Pancreas (tissue), 10 donors: ENCODE data around the gene E2F2. TPM values are rescaled to one million over a fixed set of nuclear protein-coding genes. Genes with fewer than 3 reads are reported as not detected.

Experiments
- ATAC-seq, 4 donors: fragments of 200-7000 bp; cut with Tn5 transposase; one replicate each; pipeline versions ENCODE4 v1.8.0 to v1.9.1; 2020; ENCODE audit warnings: mild to moderate bottlenecking in 4 of 4, moderate library complexity in 4 of 4
- DNase-seq, 6 donors: peaks; one replicate each; pipeline ENCODE4 v3.0.0-alpha.2; 2020
- FAIRE-seq: peaks from 2 replicates; lab custom pipeline; 2012; peaks lifted over from hg19 to GRCh38; lab: Jason Lieb, UNC
- H3K27ac ChIP-seq, 4 donors: fragments of 200-600 bp; sonication (generic); 1 replicate in 3 of 4; 2 replicates in 1 of 4; pipeline versions ENCODE4 v1.5.0 to v1.8.0; 2020
- H3K27me3 ChIP-seq, 4 donors: fragments of 200-600 bp; one replicate each; pipeline ENCODE4 v1.8.0; 2021
- H3K36me3 ChIP-seq, 3 donors: fragments of 200-600 bp; sonication (generic) in 1 of 3; one replicate each; pipeline versions ENCODE4 v1.5.0 to v1.8.0; 2020 to 2021
- H3K4me1 ChIP-seq, 3 donors: fragments of 200-600 bp; one replicate each; pipeline ENCODE4 v1.8.0; 2021
- H3K4me3 ChIP-seq, 4 donors: fragments of 200-600 bp; sonication (generic) in 2 of 4; one replicate each; pipeline versions ENCODE4 v1.5.0 to v1.8.0; 2020 to 2021
- H3K9me3 ChIP-seq, 4 donors: fragments of 200-600 bp; one replicate each; pipeline ENCODE4 v1.8.0; 2021
- WGBS, 2 donors: extraction: QIAGEN DNeasy Blood & Tissue Kit; methylation state at CpG; one replicate each; pipeline ENCODE4 v1.1.7; 2013; 5-methylcytosine and 5-hydroxymethylcytosine counted together
- intact Hi-C, 3 donors: fragments of 100-400 bp; cut with DNase I; formaldehyde crosslinking; loops; one replicate each; pipeline versions ENCODE4 v1.11.1 to v1.14.2; 2022
- polyA plus RNA-seq, 2 donors: library from polyadenylated mRNA; stranded (reverse); fragments of 200-250 nt; gene quantifications; one replicate each; pipeline ENCODE4 v1.2.3, GENCODE V29; 2013
- total RNA-seq, 6 donors: library from RNA; stranded (reverse); fragmentation: NEBNext Ultra II Directional in 4 of 6; extraction: Animal tissue kit (Norgen Biotek cat#: 25700) in 4 of 6; gene quantifications; one replicate each; pipeline versions ENCODE4 v1.2.1 to v1.2.4, GENCODE V29; 2021 to 2023
- TF ChIP-seq, protein P1 (sequence below), 4 donors: fragments of 200-600 bp; sonication (generic) in 3 of 4; IDR thresholded peaks; one replicate each; pipeline versions ENCODE4 v1.5.0 to v1.8.0; 2021; ENCODE audit warnings: antibody characterized with exemption in 4 of 4
- donor health status: healthy with polysubstance abuse.
- donor health status: DM: no; HTN: no; CAD: no; lungs with moderate emphysema.
- donor health status: DM: no; HTN: no; CAD: no.
- donor health status: control.
- donor health status: control.
- donor health status: Bipolar disorder and iron deficiency.
- donor health status: DM: yes; HTN: yes; CAD: no.
- donor health status: DM: no; HTN: no; CAD: no.
- donor health status: DM: no; HTN: no; CAD: no.
- donor health status: DM: yes; HTN: yes; CAD: no.

E2F2 gene
- total and polyA plus RNA-seq, 8 donors = 0.04 to 0.40 (median 0.15) TPM; not detected in 2

DNA sequence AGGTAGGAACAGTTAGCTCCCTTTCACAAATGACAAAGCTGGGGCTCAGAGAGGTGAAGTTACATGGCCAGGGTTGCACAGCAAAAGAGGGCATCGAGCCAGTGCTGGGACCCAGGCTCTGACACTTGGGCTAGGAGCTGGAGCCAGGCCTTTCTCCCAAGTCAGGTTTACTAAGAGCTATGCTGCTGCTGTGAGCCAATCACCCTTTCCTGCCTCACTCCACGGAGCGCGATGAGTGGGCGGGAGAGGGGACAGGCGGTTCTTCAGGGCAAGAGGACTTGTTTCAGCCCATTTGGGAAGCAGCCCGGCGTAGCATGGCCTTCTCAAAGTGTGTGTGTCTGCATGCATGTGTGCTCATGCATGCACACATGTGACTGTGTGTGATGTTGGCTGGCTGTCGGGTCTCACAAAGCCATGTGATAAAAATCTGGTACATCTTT, 17.7 kb upstream of the E2F2 start:
- FAIRE-seq = no peak
- no peak overlapping the region for H3K27ac ChIP-seq
- intact Hi-C loops = loop anchor here in 1 of 3 donors (10.0 kb wide), 1 partner anchor 86 kb away; no protein-coding TSS in a partner anchor
- H3K27me3 ChIP-seq = no peaks in the 10 kb centered on the region
- H3K4me1 ChIP-seq = no peaks in the 10 kb centered on the region
- ATAC-seq = no peak
- no peak for DNase-seq
- TF ChIP-seq, protein P1, sequence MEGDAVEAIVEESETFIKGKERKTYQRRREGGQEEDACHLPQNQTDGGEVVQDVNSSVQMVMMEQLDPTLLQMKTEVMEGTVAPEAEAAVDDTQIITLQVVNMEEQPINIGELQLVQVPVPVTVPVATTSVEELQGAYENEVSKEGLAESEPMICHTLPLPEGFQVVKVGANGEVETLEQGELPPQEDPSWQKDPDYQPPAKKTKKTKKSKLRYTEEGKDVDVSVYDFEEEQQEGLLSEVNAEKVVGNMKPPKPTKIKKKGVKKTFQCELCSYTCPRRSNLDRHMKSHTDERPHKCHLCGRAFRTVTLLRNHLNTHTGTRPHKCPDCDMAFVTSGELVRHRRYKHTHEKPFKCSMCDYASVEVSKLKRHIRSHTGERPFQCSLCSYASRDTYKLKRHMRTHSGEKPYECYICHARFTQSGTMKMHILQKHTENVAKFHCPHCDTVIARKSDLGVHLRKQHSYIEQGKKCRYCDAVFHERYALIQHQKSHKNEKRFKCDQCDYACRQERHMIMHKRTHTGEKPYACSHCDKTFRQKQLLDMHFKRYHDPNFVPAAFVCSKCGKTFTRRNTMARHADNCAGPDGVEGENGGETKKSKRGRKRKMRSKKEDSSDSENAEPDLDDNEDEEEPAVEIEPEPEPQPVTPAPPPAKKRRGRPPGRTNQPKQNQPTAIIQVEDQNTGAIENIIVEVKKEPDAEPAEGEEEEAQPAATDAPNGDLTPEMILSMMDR (IDR thresholded peaks at IDR 0.05) = no peak
- H3K36me3 ChIP-seq = no peaks in the 10 kb centered on the region
- 80 to 81% methylated on average over 9 of the region's 9 CpGs for WGBS, 2 donors
- no peaks in the 10 kb centered on the region for H3K9me3 ChIP-seq
- no peak overlapping the region for H3K4me3 ChIP-seq

GRCh38 chr1:23546897-23547584, 16.0 kb upstream of the E2F2 start:
- no peak for FAIRE-seq
- Histone ChIP-seq H3K4me1 (no peaks in the 10 kb centered on the region), H3K4me3 (no peak overlapping the region), H3K36me3 (no peaks in the 10 kb centered on the region), H3K27me3 (no peaks in the 10 kb centered on the region), H3K9me3 (no peaks in the 10 kb centered on the region), H3K27ac (no peak overlapping the region)
- intact Hi-C loops = loop anchor here in 1 of 3 donors (10.0 kb wide), 1 partner anchor 88 kb away; no protein-coding TSS in a partner anchor
- no peak for ATAC-seq
- TF ChIP-seq, protein P1 (IDR thresholded peaks at IDR 0.05) = no peak
- no peak for DNase-seq
- WGBS, 2 donors = 59 to 60% methylated on average over 8 of the region's 8 CpGs

DNA sequence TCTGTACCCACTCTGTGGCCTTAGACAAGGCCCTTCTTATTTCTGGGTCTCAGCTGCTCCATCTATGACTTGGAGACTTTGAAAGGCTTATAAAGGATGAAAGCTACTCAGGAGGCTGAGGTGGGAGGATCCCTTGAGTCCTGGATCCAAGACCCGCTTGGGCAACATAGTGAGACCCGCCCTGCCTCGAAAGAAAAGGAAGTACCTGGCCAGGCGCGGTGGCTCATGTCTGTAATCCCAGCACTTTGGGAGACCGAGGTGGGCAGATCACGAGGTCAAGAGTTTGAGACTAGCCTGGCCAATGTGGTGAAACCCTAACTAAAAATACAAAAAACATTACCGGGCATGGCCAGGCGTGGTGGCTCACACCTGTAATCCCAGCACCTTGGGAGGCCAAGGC, 14.8 kb upstream of the E2F2 start:
- Histone ChIP-seq H3K9me3 (no peaks in the 10 kb centered on the region), H3K4me3 (no peak overlapping the region), H3K27me3 (no peaks in the 10 kb centered on the region), H3K4me1 (no peaks in the 10 kb centered on the region), H3K36me3 (no peaks in the 10 kb centered on the region), H3K27ac (no peak overlapping the region)
- ATAC-seq (no peak), FAIRE-seq (no peak), DNase-seq (no peak)
- TF ChIP-seq, protein P1 (IDR thresholded peaks at IDR 0.05) = no peak
- intact Hi-C loops = loop anchor here (2.0 to 10.0 kb wide), 3 partner anchors 89 to 91 kb away; no protein-coding TSS in a partner anchor
- 92 to 93% methylated on average over 9 of the region's 9 CpGs for WGBS, 2 donors

GRCh38 chr1:23544444-23545389, 13.7 kb upstream of the E2F2 start:
- TF ChIP-seq, protein P1 (IDR thresholded peaks at IDR 0.05) = peak; percentile 68 to 81 (median 78)
- FAIRE-seq (no peak), ATAC-seq (peak; percentile 66 to 88 (median 86)), DNase-seq (peak; percentile 62 to 86 (median 80))
- Histone ChIP-seq H3K9me3 (no peaks in the 10 kb centered on the region), H3K27ac (no peak overlapping the region), H3K4me1 (peaks cover 0 to 4% (median 0%) of the 10 kb centered on the region in 3 donors), H3K27me3 (no peaks in the 10 kb centered on the region), H3K36me3 (no peaks in the 10 kb centered on the region), H3K4me3 (no peak overlapping the region)
- WGBS, 2 donors = 33 to 35% methylated on average over 8 of the region's 8 CpGs
- intact Hi-C loops = loop anchor here (2.0 to 10.0 kb wide), 3 partner anchors 90 to 92 kb away; no protein-coding TSS in a partner anchor
